Heart left ventricle (tissue), 16 donors: Measurements from ENCODE around the gene SMAD4. TPM values are rescaled to one million over a fixed set of nuclear protein-coding genes. Genes with fewer than 3 reads are reported as not detected.
"Not testable (repeated sequence)": the region's sequence is repeated elsewhere in the genome, so short reads cannot be mapped to it uniquely, and the experiment has no call there.

Experiments used
- ATAC-seq, 4 donors: fragments of 200-7000 bp; cut with Tn5 transposase; one replicate each; pipeline ENCODE4 v1.9.1; 2020 to 2022; ENCODE audit warnings: moderate library complexity in 4 of 4, mild to moderate bottlenecking in 3 of 4, moderate number of reproducible peaks in 1 of 4
- DNase-seq, 5 donors: peaks; one replicate each; pipeline ENCODE4 v3.0.0-alpha.2; 2020
- H3K27ac ChIP-seq, 12 donors: fragments of 200-600 bp; sonication (generic) in 4 of 12; one replicate each; pipeline versions ENCODE4 v1.5.0 to v1.8.0; 2016 to 2022; ENCODE audit warnings: mild to moderate bottlenecking in 2 of 12
- H3K27me3 ChIP-seq, 9 donors: fragments of 200-600 bp; sonication (generic) in 2 of 9; one replicate each; pipeline versions ENCODE4 v1.5.1 to v1.8.0; 2016 to 2022; ENCODE audit warnings: mild to moderate bottlenecking in 3 of 9
- H3K36me3 ChIP-seq, 9 donors: fragments of 200-600 bp; sonication (generic) in 2 of 9; one replicate each; pipeline versions ENCODE4 v1.5.0 to v1.8.0; 2018 to 2022; ENCODE audit warnings: mild to moderate bottlenecking in 2 of 9
- H3K4me1 ChIP-seq, 12 donors: fragments of 200-600 bp; sonication (generic) in 4 of 12; one replicate each; pipeline versions ENCODE4 v1.5.0 to v1.8.0; 2016 to 2022; ENCODE audit warnings: mild to moderate bottlenecking in 3 of 12
- H3K4me3 ChIP-seq, 12 donors: fragments of 200-600 bp; sonication (generic) in 4 of 12; one replicate each; pipeline versions ENCODE4 v1.5.0 to v1.8.0; 2017 to 2022; ENCODE audit warnings: mild to moderate bottlenecking in 9 of 12, moderate library complexity in 4 of 12
- H3K9me3 ChIP-seq, 12 donors: fragments of 200-600 bp; sonication (generic) in 4 of 12; one replicate each; pipeline versions ENCODE4 v1.5.0 to v1.8.0; 2016 to 2022; ENCODE audit warnings: mild to moderate bottlenecking in 1 of 12
- CTCF ChIP-seq, 12 donors: fragments of 200-600 bp; sonication (generic) in 4 of 12; IDR thresholded peaks; one replicate each; pipeline versions ENCODE4 v1.5.0 to v1.8.0; 2018 to 2022; ENCODE audit warnings: antibody characterized with exemption in 12 of 12, mild to moderate bottlenecking in 5 of 12
- POLR2A ChIP-seq, 2 donors: fragments of 450-650 bp; IDR thresholded peaks; one replicate each; pipeline ENCODE4 v1.6.1; 2017; ENCODE audit warnings: antibody characterized with exemption in 2 of 2, mild to moderate bottlenecking in 2 of 2, moderate library complexity in 2 of 2
- WGBS, 4 donors: extraction: QIAGEN DNeasy Blood & Tissue Kit in 2 of 4; methylation state at CpG; one replicate each; pipeline versions ENCODE4 v1.1.5 to v1.1.7; 2013 to 2018; 5-methylcytosine and 5-hydroxymethylcytosine counted together
- intact Hi-C, 10 donors: fragments of 100-400 bp; cut with DNase I; formaldehyde crosslinking; loops; one replicate each; pipeline versions ENCODE4 v1.11.1 to v1.14.2; 2022
- polyA plus RNA-seq, 2 donors: library from polyadenylated mRNA; stranded (reverse); fragments of 200-250 nt; gene quantifications; one replicate each; pipeline ENCODE4 v1.2.3, GENCODE V29; 2013
- total RNA-seq, 9 donors: library from RNA; depleted of rRNA in 2 of 9; stranded (reverse); fragments of >200 nt in 2 of 9; fragmentation: NEBNext Ultra II Directional in 3 of 9; extraction: Animal tissue kit (Norgen Biotek cat#: 25700) in 3 of 9; gene quantifications; one replicate each; pipeline versions ENCODE4 v1.1.0 to v1.2.4, GENCODE V29; 2016 to 2023
- donor health status: ischemic (EF 13 %, LVEDD 7.1; RV severe dilation, severe dysfunction).
- donor health status: healthy with polysubstance abuse.
- donor health status: DM: no; HTN: yes; CAD: no.
- donor health status: DM: no; HTN: no; CAD: no.
- donor health status: ischemic (EF 25% LVEDD 6.9; RV normal size, moderate dysfunction).
- donor health status: ischemic (EF 25% LVEDD 5.7; RV mildly dilated, moderate dysfunction).
- donor health status: healthy.
- donor health status: DM: yes; HTN: yes; CAD: no.
- donor health status: ischemic (EF 35%, LVEDD 5.7; RV mildly dilated, moderate dysfunction).
- donor health status: nonischemic (EF 11% LVEDD 7.7; RV severe dilation, severe dysfunction).
- donor health status: DM: yes; HTN: yes; CAD: no.
- donor health status: PGD.
- donor health status: ischemic (EF 29% LVEDD 5.4; RV normal size, mild dysfunction).
- donor health status: nonischemic (EF 23%, LVEDD 6.1; RV moderate dilation, normal function).

SMAD4 gene
- total and polyA plus RNA-seq, 11 donors: 10.8 to 103 (median 87.8) TPM

- no peak for DNase-seq
- no peak overlapping the region for H3K27ac ChIP-seq
- peaks cover 0 to 7% (median 0%) of the 10 kb centered on the region in 12 donors for H3K9me3 ChIP-seq
- H3K4me3 ChIP-seq: no peak overlapping the region
- H3K4me1 ChIP-seq: peaks cover 0 to 7% (median 0%) of the 10 kb centered on the region in 12 donors
- intact Hi-C loops: no loop called here
- TF ChIP-seq POLR2A (IDR thresholded peaks at IDR 0.05) (no peak), CTCF (IDR thresholded peaks at IDR 0.05) (no peak)
- WGBS, 4 donors: 64 to 75% (median 73%) methylated on average over 3 of the region's 3 CpGs
- H3K27me3 ChIP-seq: no peaks in the 10 kb centered on the region
- peaks cover 0 to 7% (median 0%) of the 10 kb centered on the region in 9 donors for H3K36me3 ChIP-seq
- no peak for ATAC-seq
Observed at GRCh38 chr18:50992351-50992762, 37.7 kb upstream of the SMAD4 start.

- intact Hi-C loops: no loop called here
- peak in 2 of 4 donors; percentile 20 to 29 for ATAC-seq
- peaks cover 0 to 7% (median 0%) of the 10 kb centered on the region in 12 donors for H3K9me3 ChIP-seq
- no peak for TF ChIP-seq POLR2A (IDR thresholded peaks at IDR 0.05)
- TF ChIP-seq CTCF (IDR thresholded peaks at IDR 0.05): no peak
- 56 to 63% (median 57%) methylated on average over 2 of the region's 2 CpGs for WGBS, 4 donors
- no peaks in the 10 kb centered on the region for H3K27me3 ChIP-seq
- DNase-seq: no peak
- H3K4me3 ChIP-seq: no peak overlapping the region
- H3K27ac ChIP-seq: peak overlapping the region in 2 of 12 donors; percentile 19 to 23
- H3K36me3 ChIP-seq: no peaks in the 10 kb centered on the region
- peaks cover 0 to 6% (median 0%) of the 10 kb centered on the region in 12 donors for H3K4me1 ChIP-seq
Observed at GRCh38 chr18:50994031-50994430, 36.0 kb upstream of the SMAD4 start.

GRCh38 chr18:51003174-51003573 lies 26.8 kb upstream of the SMAD4 start:
- DNase-seq, H3K27me3 ChIP-seq, ATAC-seq, H3K9me3 ChIP-seq, intact Hi-C loops, H3K27ac ChIP-seq, H3K36me3 ChIP-seq, H3K4me3 ChIP-seq: not testable (repeated sequence)
- WGBS, 4 donors: 95 to 100% (median 98%) methylated on average over 2 of the region's 2 CpGs
- H3K4me1 ChIP-seq: peaks cover 0 to 10% (median 0%) of the 10 kb centered on the region in 12 donors

GRCh38 chr18:51006061-51006818 lies 23.8 kb upstream of the SMAD4 start:
- Histone ChIP-seq H3K4me3 (no peak overlapping the region), H3K27ac (no peak overlapping the region), H3K27me3 (no peaks in the 10 kb centered on the region), H3K4me1 (peaks cover 0 to 29% (median 4%) of the 10 kb centered on the region in 12 donors), H3K9me3 (peaks cover 0 to 4% (median 0%) of the 10 kb centered on the region in 12 donors), H3K36me3 (peaks cover 0 to 2% (median 0%) of the 10 kb centered on the region in 9 donors)
- DNase-seq (no peak), ATAC-seq (peak in 3 of 4 donors; percentile 32 to 44 (median 43))
- WGBS, 4 donors: 80 to 89% (median 86%) methylated on average over 5 of the region's 5 CpGs
- intact Hi-C loops: no loop called here
- TF ChIP-seq POLR2A (IDR thresholded peaks at IDR 0.05): no peak
- TF ChIP-seq CTCF (IDR thresholded peaks at IDR 0.05): peak in 1 of 12 donors; percentile 11
